SK-N-SH (cell line): ENCODE results near the gene MAML3. TPM values are rescaled to one million over a fixed set of nuclear protein-coding genes. Genes with fewer than 3 reads are reported as not detected.

Source experiments
- CTCF ChIA-PET: fragments of 300-600, 350-600 bp; formaldehyde crosslinking; extraction: SDS; loops from one replicate; lab custom pipeline; 2021; lab: Yijun Ruan, JAX
- POLR2A ChIA-PET: fragments of 350-600 bp; sonication (Branson Sonifier 250); formaldehyde crosslinking; extraction: SDS; loops from one replicate; lab custom pipeline; 2020; ENCODE audit warnings: antibody characterized with exemption, inconsistent platforms; lab: Yijun Ruan, JAX
- DNase-seq: peaks from one replicate; pipeline ENCODE4 v3.0.0; 2012
- H2AFZ ChIP-seq: fragments of 200-600 bp; sonication (generic); 2 replicates; pipeline ENCODE4 v1.8.1; 2016; ENCODE audit warnings: antibody characterized with exemption, mild to moderate bottlenecking, low read depth
- H3F3A ChIP-seq: fragments of 200-600 bp; sonication (generic); replicated peaks from 2 replicates; pipeline ENCODE3; 2016; ENCODE audit warnings: antibody characterized with exemption, mild to moderate bottlenecking; ENCODE audit not compliant: insufficient read depth
- H3K27ac ChIP-seq, 2 experiments: fragments of 200-500 bp in 1 of 2; fragments of 200-600 bp in 1 of 2; sonication (Bioruptor generic) in 1 of 2; sonication (generic), shearing (Covaris generic) in 1 of 2; 2 replicates each; pipeline versions ENCODE4 v1.5.1 to v1.6.1; 2014 to 2016; ENCODE audit warnings: low read depth in 2 of 2, inconsistent platforms in 1 of 2, low read length in 1 of 2, mild to moderate bottlenecking in 1 of 2, mixed read lengths in 1 of 2
- H3K27me3 ChIP-seq: fragments of 200-600 bp; sonication (generic), shearing (Covaris generic); 2 replicates; pipeline ENCODE4 v1.6.1; 2016; ENCODE audit warnings: mixed run types; ENCODE audit not compliant: insufficient read depth
- H3K36me3 ChIP-seq, 2 experiments: fragments of 200-500 bp in 1 of 2; fragments of 200-600 bp in 1 of 2; sonication (Bioruptor generic) in 1 of 2; sonication (generic) in 1 of 2; replicated peaks in 1 of 2; 2 replicates each; pipeline versions ENCODE3 to v1.5.1; 2014 to 2016; ENCODE audit warnings: low read length in 1 of 2, mild to moderate bottlenecking in 1 of 2; ENCODE audit not compliant: insufficient read depth in 2 of 2, control insufficient read depth in 1 of 2
- H3K4me1 ChIP-seq, 2 experiments: fragments of 200-500 bp in 1 of 2; fragments of 200-600 bp in 1 of 2; sonication (Bioruptor generic) in 1 of 2; sonication (generic), shearing (Covaris generic) in 1 of 2; 2 replicates each; pipeline versions ENCODE4 v1.5.1 to v1.6.1; 2014 to 2016; ENCODE audit warnings: low read depth in 1 of 2, low read length in 1 of 2, mixed run types in 1 of 2; ENCODE audit not compliant: insufficient read depth in 2 of 2, control insufficient read depth in 1 of 2
- H3K4me2 ChIP-seq: fragments of 200-600 bp; sonication (generic), shearing (Covaris generic); 2 replicates; pipeline ENCODE4 v1.6.1; 2017; ENCODE audit warnings: mixed run types
- H3K4me3 ChIP-seq, 2 experiments: fragments of 200-500 bp in 1 of 2; fragments of 200-600 bp in 1 of 2; sonication (Bioruptor generic) in 1 of 2; sonication (generic), shearing (Covaris generic) in 1 of 2; 2 replicates each; pipeline versions ENCODE4 v1.5.1 to v1.8.1; 2014 to 2016; ENCODE audit warnings: low read depth in 2 of 2, inconsistent platforms in 1 of 2, low read length in 1 of 2, mild to moderate bottlenecking in 1 of 2, mixed read lengths in 1 of 2, moderate library complexity in 1 of 2
- H3K79me2 ChIP-seq: fragments of 200-600 bp; sonication (generic); 2 replicates; pipeline ENCODE4 v1.8.1; 2017; ENCODE audit warnings: mild to moderate bottlenecking; ENCODE audit not compliant: insufficient read depth
- H3K9ac ChIP-seq: fragments of 200-600 bp; sonication (generic); 2 replicates; pipeline ENCODE4 v1.6.1; 2017; ENCODE audit warnings: mixed run types
- H3K9me2 ChIP-seq: fragments of 200-600 bp; sonication (generic); 2 replicates; pipeline ENCODE4 v1.6.1; 2017; ENCODE audit warnings: mixed run types
- H3K9me3 ChIP-seq: fragments of 200-600 bp; sonication (generic); 2 replicates; pipeline ENCODE4 v1.6.1; 2017; ENCODE audit warnings: mixed run types, mild to moderate bottlenecking, moderate library complexity
- H4K20me1 ChIP-seq: fragments of 200-600 bp; sonication (generic); 2 replicates; pipeline ENCODE4 v1.6.1; 2017; ENCODE audit warnings: mild to moderate bottlenecking, mixed run types; ENCODE audit not compliant: insufficient read depth
- ELF1 ChIP-seq: IDR thresholded peaks from 2 replicates; pipeline ENCODE4 v1.4.0; 2012
- FOXJ3 ChIP-seq: sonication (generic); formaldehyde crosslinking; IDR thresholded peaks from 2 replicates; pipeline ENCODE4 v1.5.1; 2020; ENCODE audit warnings: mild to moderate bottlenecking, missing genetic modification reagents
- GABPA ChIP-seq: IDR thresholded peaks from 2 replicates; pipeline ENCODE4 v1.4.0; 2012; ENCODE audit warnings: low read depth, mild to moderate bottlenecking
- MEF2A ChIP-seq: IDR thresholded peaks from 2 replicates; pipeline ENCODE4 v1.4.0; 2012; ENCODE audit warnings: low read depth, borderline replicate concordance
- RXRA ChIP-seq: IDR thresholded peaks from 2 replicates; pipeline ENCODE4 v1.4.0; 2012; ENCODE audit warnings: low read depth, mild to moderate bottlenecking, borderline replicate concordance
- SIN3A ChIP-seq: IDR thresholded peaks from 2 replicates; pipeline ENCODE4 v1.6.1; 2012; ENCODE audit warnings: low read depth, mild to moderate bottlenecking, low read length, moderate library complexity, borderline replicate concordance
- SMC3 ChIP-seq: IDR thresholded peaks from 2 replicates; pipeline ENCODE4 v1.6.1; 2012; ENCODE audit warnings: low read depth, low read length, improper control_type of control experiment
- TAF1 ChIP-seq: IDR thresholded peaks from 2 replicates; pipeline ENCODE4 v1.6.1; 2012; ENCODE audit warnings: low read depth, mild to moderate bottlenecking, low read length, moderate library complexity, borderline replicate concordance
- TCF12 ChIP-seq: IDR thresholded peaks from 2 replicates; pipeline ENCODE4 v1.4.0; 2012
- TEAD4 ChIP-seq: IDR thresholded peaks from 2 replicates; pipeline ENCODE4 v1.4.0; 2012; ENCODE audit warnings: mild to moderate bottlenecking, borderline replicate concordance; ENCODE audit not compliant: insufficient read depth
- WGBS: methylation state at CpG from one replicate; pipeline ENCODE4 v1.1.6; 2017; ENCODE audit warnings: low lambda C conversion rate; 5-methylcytosine and 5-hydroxymethylcytosine counted together
- polyA plus RNA-seq, 3 experiments: library from polyadenylated mRNA; depleted of rRNA; stranded (reverse); fragments of >200 nt; gene quantifications; 2 replicates each; pipeline ENCODE4 v1.2.3, GENCODE V29; 2012
- TF ChIP-seq, protein P1 (sequence below): IDR thresholded peaks from 2 replicates; pipeline ENCODE4 v1.6.1; 2012; ENCODE audit warnings: mild to moderate bottlenecking, low read depth, low read length, moderate library complexity
- TF ChIP-seq, protein P2 (sequence below): IDR thresholded peaks from 2 replicates; pipeline ENCODE4 v1.4.0; 2012; ENCODE audit warnings: low read depth, borderline replicate concordance
- TF ChIP-seq, protein P3 (sequence below): fragments of 150-350 bp; IDR thresholded peaks from 2 replicates; pipeline ENCODE4 v1.6.1; 2016; ENCODE audit warnings: mild to moderate bottlenecking, low read depth, low read length
- TF ChIP-seq, protein P4 (sequence below): fragments of 150-350 bp; IDR thresholded peaks from 2 replicates; pipeline ENCODE4 v1.6.1; 2017; ENCODE audit warnings: antibody characterized with exemption, low read length, low read depth, borderline replicate concordance

MAML3 gene
- polyA plus RNA-seq, 1 of the 3 experiments (the other 2 are of a cell fraction): 5.3 TPM

DNA sequence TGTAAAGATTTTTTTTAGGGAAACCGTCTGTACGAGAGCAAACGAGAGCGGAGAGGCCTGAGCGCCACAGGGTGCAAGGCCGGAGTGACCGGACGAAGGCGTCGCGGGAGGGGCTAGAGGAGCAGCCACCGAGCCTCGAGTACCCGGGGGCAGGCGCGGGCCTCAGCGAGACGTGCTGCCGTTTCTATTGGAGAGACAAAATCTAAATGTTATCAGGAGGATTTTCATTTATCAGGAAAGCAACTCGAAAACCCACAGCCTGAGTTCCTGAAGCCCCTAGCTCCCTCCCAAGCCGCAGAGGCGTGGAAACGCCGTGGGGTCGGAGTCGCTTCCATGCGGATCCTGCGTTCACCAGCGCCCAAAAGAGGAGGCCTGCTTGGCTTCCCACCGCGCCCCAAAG lies 294.1 kb downstream of the MAML3 start:
- Histone ChIP-seq H3K4me3 (no peak overlapping the region), H2AFZ (no peak overlapping the region), H3K9me2 (no peaks in the 10 kb centered on the region), H4K20me1 (no peaks in the 10 kb centered on the region), H3K9ac (no peak overlapping the region), H3K36me3 (no peaks in the 10 kb centered on the region), H3K79me2 (no peaks in the 10 kb centered on the region), H3K4me1 (peaks cover 9 to 36% of the 10 kb centered on the region in 2 experiments; a peak in 3 of 4 replicates), H3K9me3 (no peaks in the 10 kb centered on the region), H3K4me2 (no peak overlapping the region), H3F3A (no peaks in the 10 kb centered on the region), H3K27me3 (no peaks in the 10 kb centered on the region), H3K27ac (peak overlapping the region in 1 of 2 experiments; percentile 99; a peak in 1 of 4 replicates)
- ChIA-PET CTCF (no interaction called here), POLR2A (no interaction called here)
- WGBS: 95% methylated on average over 31 of the region's 31 CpGs
- no peak for DNase-seq
- TF ChIP-seq ELF1 (no peak), SMC3 (no peak), GABPA (no peak), MEF2A (no peak), RXRA (no peak)
- TF ChIP-seq, protein P1, sequence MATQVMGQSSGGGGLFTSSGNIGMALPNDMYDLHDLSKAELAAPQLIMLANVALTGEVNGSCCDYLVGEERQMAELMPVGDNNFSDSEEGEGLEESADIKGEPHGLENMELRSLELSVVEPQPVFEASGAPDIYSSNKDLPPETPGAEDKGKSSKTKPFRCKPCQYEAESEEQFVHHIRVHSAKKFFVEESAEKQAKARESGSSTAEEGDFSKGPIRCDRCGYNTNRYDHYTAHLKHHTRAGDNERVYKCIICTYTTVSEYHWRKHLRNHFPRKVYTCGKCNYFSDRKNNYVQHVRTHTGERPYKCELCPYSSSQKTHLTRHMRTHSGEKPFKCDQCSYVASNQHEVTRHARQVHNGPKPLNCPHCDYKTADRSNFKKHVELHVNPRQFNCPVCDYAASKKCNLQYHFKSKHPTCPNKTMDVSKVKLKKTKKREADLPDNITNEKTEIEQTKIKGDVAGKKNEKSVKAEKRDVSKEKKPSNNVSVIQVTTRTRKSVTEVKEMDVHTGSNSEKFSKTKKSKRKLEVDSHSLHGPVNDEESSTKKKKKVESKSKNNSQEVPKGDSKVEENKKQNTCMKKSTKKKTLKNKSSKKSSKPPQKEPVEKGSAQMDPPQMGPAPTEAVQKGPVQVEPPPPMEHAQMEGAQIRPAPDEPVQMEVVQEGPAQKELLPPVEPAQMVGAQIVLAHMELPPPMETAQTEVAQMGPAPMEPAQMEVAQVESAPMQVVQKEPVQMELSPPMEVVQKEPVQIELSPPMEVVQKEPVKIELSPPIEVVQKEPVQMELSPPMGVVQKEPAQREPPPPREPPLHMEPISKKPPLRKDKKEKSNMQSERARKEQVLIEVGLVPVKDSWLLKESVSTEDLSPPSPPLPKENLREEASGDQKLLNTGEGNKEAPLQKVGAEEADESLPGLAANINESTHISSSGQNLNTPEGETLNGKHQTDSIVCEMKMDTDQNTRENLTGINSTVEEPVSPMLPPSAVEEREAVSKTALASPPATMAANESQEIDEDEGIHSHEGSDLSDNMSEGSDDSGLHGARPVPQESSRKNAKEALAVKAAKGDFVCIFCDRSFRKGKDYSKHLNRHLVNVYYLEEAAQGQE: no peak

DNA sequence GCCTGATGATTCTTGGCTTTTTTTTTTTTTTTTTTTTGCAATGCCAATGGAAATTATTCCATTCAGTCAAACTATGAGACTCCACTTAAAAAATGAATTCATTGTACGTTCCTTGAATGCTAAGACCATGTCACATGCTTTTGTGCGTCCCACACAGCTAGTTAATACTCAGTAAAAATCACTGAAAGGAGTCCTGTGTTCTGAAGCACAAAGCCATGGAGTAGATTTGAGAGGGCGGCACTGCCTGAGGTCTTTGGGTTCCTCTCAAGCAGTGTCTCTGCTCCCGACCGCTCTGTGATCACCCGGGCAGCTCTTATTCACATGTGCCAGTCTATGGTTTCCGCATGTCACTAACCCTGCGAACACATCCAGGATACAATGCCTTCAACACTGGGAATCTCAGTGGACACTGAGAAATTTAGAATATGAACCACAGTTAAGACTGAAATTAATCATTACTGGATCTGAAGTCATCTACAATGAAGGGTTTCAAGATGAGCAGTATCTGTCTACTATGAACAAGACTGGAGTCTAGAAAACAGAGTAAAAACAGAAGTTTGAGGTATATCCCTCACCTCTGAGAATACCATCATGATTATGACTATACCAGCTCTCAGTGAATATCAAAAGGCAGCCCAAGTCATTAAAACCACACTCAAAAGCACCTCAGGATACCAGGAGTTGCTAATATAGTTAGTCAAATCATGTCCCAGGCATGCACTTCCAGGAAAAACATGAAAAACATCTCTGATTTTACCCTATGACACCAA lies 295.4 kb downstream of the MAML3 start:
- no peaks in the 10 kb centered on the region for H3K27me3 ChIP-seq
- H3K9me2 ChIP-seq: no peaks in the 10 kb centered on the region
- no peak overlapping the region for H3K4me3 ChIP-seq
- ChIA-PET CTCF (interaction anchor here (1.5 kb wide), 1 partner anchor 11 kb away, joined by 4 read pairs; no protein-coding TSS in a partner anchor), POLR2A (no interaction called here)
- no peaks in the 10 kb centered on the region for H3F3A ChIP-seq
- H3K27ac ChIP-seq: peak overlapping the region in 1 of 2 experiments; percentile 99; a peak in 2 of 4 replicates
- no peak overlapping the region for H3K4me2 ChIP-seq
- H3K79me2 ChIP-seq: no peaks in the 10 kb centered on the region
- H3K9me3 ChIP-seq: no peaks in the 10 kb centered on the region
- peaks cover 9 to 41% of the 10 kb centered on the region in 2 experiments; a peak in 3 of 4 replicates for H3K4me1 ChIP-seq
- no peaks in the 10 kb centered on the region for H4K20me1 ChIP-seq
- DNase-seq: no peak
- WGBS: over 99% methylated on average over 8 of the region's 8 CpGs
- H2AFZ ChIP-seq: no peak overlapping the region
- peaks cover 0 to 2% of the 10 kb centered on the region in 2 experiments for H3K36me3 ChIP-seq
- H3K9ac ChIP-seq: no peak overlapping the region
- TF ChIP-seq SIN3A: no peak
- TF ChIP-seq, protein P1: no peak
- TF ChIP-seq, protein P2, sequence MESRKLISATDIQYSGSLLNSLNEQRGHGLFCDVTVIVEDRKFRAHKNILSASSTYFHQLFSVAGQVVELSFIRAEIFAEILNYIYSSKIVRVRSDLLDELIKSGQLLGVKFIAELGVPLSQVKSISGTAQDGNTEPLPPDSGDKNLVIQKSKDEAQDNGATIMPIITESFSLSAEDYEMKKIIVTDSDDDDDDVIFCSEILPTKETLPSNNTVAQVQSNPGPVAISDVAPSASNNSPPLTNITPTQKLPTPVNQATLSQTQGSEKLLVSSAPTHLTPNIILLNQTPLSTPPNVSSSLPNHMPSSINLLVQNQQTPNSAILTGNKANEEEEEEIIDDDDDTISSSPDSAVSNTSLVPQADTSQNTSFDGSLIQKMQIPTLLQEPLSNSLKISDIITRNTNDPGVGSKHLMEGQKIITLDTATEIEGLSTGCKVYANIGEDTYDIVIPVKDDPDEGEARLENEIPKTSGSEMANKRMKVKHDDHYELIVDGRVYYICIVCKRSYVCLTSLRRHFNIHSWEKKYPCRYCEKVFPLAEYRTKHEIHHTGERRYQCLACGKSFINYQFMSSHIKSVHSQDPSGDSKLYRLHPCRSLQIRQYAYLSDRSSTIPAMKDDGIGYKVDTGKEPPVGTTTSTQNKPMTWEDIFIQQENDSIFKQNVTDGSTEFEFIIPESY: no peak
- TF ChIP-seq, protein P3, sequence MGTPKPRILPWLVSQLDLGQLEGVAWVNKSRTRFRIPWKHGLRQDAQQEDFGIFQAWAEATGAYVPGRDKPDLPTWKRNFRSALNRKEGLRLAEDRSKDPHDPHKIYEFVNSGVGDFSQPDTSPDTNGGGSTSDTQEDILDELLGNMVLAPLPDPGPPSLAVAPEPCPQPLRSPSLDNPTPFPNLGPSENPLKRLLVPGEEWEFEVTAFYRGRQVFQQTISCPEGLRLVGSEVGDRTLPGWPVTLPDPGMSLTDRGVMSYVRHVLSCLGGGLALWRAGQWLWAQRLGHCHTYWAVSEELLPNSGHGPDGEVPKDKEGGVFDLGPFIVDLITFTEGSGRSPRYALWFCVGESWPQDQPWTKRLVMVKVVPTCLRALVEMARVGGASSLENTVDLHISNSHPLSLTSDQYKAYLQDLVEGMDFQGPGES: no peak
- TF ChIP-seq, protein P4, sequence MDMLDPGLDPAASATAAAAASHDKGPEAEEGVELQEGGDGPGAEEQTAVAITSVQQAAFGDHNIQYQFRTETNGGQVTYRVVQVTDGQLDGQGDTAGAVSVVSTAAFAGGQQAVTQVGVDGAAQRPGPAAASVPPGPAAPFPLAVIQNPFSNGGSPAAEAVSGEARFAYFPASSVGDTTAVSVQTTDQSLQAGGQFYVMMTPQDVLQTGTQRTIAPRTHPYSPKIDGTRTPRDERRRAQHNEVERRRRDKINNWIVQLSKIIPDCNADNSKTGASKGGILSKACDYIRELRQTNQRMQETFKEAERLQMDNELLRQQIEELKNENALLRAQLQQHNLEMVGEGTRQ: no peak
- no peak for TF ChIP-seq SMC3
- no peak for TF ChIP-seq TCF12
- no peak for TF ChIP-seq TAF1
- no peak for TF ChIP-seq TEAD4
- no peak for TF ChIP-seq FOXJ3 (CRISPR knock-in tag)
